Panc1 (cell line): ENCODE measurements around the gene ADORA1. TPM values are rescaled to one million over a fixed set of nuclear protein-coding genes. Genes with fewer than 3 reads are reported as not detected.

Experiments used
- ATAC-seq: fragments of 200-7000 bp; cut with Tn5 transposase; 2 replicates; pipeline ENCODE4 v1.9.1; 2020; ENCODE audit warnings: mild to moderate bottlenecking, moderate library complexity
- BruUV-seq: library from RNA; stranded (reverse); fragments of 400-500 nt; replicated peaks from 2 replicates; lab custom pipeline; 2021; lab: Mats Ljungman, UMichigan
- CTCF ChIA-PET: fragments of 300-600 bp; sonication (Branson Sonifier 250); formaldehyde crosslinking; loops from one replicate; lab custom pipeline; 2022; ENCODE audit warnings: antibody characterized with exemption; lab: Charles Lee
- POLR2A ChIA-PET: fragments of 300-600 bp; sonication (Branson Sonifier 250); formaldehyde crosslinking; loops from one replicate; lab custom pipeline; 2022; ENCODE audit warnings: antibody characterized with exemption; lab: Charles Lee
- DNase-seq: peaks from one replicate; pipeline ENCODE4 v3.0.0-alpha.2; 2010; ENCODE audit warnings: low read depth, low spot score
- H3K27ac ChIP-seq: 2 replicates; pipeline ENCODE4 v1.5.1; 2011; ENCODE audit warnings: mild to moderate bottlenecking, low read length, inconsistent platforms
- H3K27me3 ChIP-seq: fragments of 200-500 bp; sonication (Bioruptor generic); 2 replicates; pipeline ENCODE4 v1.6.0; 2014; ENCODE audit warnings: low read length, inconsistent platforms; ENCODE audit not compliant: control insufficient read depth, insufficient read depth
- H3K36me3 ChIP-seq: fragments of 200-500 bp; sonication (Bioruptor generic); 2 replicates; pipeline ENCODE4 v1.5.1; 2014; ENCODE audit warnings: inconsistent platforms, mild to moderate bottlenecking, low read length, moderate library complexity; ENCODE audit not compliant: control insufficient read depth, insufficient read depth
- H3K4me1 ChIP-seq: 2 replicates; pipeline ENCODE4 v1.5.1; 2011; ENCODE audit warnings: inconsistent platforms, mild to moderate bottlenecking, low read length, moderate library complexity; ENCODE audit not compliant: control insufficient read depth, insufficient read depth
- H3K4me3 ChIP-seq, 2 experiments: 2 replicates each; pipeline ENCODE4 v1.5.1; 2011 to 2012; ENCODE audit warnings: low read depth in 2 of 2, low read length in 2 of 2, mild to moderate bottlenecking in 2 of 2, inconsistent platforms in 1 of 2, moderate library complexity in 1 of 2
- H3K9me3 ChIP-seq: fragments of 200-500 bp; sonication (Bioruptor generic); 2 replicates; pipeline ENCODE4 v1.5.1; 2014; ENCODE audit warnings: low read depth, mild to moderate bottlenecking, inconsistent platforms, low read length, moderate library complexity; ENCODE audit not compliant: control insufficient read depth, insufficient read depth
- POLR2AphosphoS5 ChIP-seq: IDR thresholded peaks from 2 replicates; pipeline ENCODE4 v1.6.1; 2012; ENCODE audit warnings: mild to moderate bottlenecking, low read depth, low read length, moderate library complexity
- SIN3A ChIP-seq: IDR thresholded peaks from 2 replicates; pipeline ENCODE4 v1.6.1; 2012; ENCODE audit warnings: low read depth, mild to moderate bottlenecking, low read length, moderate library complexity, borderline replicate concordance; ENCODE audit not compliant: insufficient read depth
- TCF7L2 ChIP-seq: IDR thresholded peaks from 2 replicates; pipeline ENCODE4 v1.6.1; 2011; ENCODE audit warnings: mild to moderate bottlenecking, low read depth, low read length, inconsistent platforms
- in situ Hi-C: cut with HindIII; loops from 2 replicates; pipeline ENCODE4 v1.10.0; 2016; ENCODE audit warnings: low sequenced_read_pairs, low pct_unique_long_range_greater_than_20kb
- intact Hi-C: fragments of 100-400 bp; cut with micrococcal nuclease; formaldehyde crosslinking; loops from one replicate; pipeline ENCODE4 v1.10.0; 2022; ENCODE audit not compliant: unreplicated experiment
- total RNA-seq: library from RNA; stranded (reverse); gene quantifications from one replicate; pipeline ENCODE4 v1.2.1, GENCODE V29; 2021; ENCODE audit not compliant: unreplicated experiment
- TF ChIP-seq, protein P1 (sequence below), 2 experiments: IDR thresholded peaks; 2 replicates each; pipeline ENCODE4 v1.6.1; 2011 to 2012; ENCODE audit warnings: low read depth in 2 of 2, control low read depth in 1 of 2, low read length in 1 of 2, mild to moderate bottlenecking in 1 of 2, moderate library complexity in 1 of 2; ENCODE audit not compliant: insufficient read depth in 1 of 2
- TF ChIP-seq, protein P2 (sequence below): fragments of 450-650 bp; IDR thresholded peaks from 2 replicates; pipeline ENCODE4 v1.5.1; 2017; ENCODE audit warnings: mild to moderate bottlenecking

ADORA1 gene
- total RNA-seq, 1 experiment from 2014 or later, result 8.5 TPM

DNA sequence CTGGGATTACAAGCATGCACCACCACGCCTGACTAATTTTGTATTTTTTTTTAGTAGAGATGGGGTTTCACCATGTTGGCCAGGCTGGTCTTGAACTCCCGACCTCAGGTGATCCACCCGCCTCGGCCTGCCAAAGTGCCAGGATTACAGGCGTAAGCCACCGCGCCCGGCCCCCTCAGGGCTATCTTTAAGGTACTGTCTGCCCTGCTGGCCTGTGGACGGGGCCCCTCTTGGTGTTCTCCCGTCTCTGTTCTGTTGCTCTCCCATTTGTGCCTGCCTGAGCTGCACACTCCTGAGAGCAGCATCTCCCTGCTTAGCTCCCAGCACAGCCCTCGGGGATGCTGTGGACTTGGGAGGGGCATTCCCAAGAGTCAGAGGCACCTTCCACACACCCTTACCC, 34.2 kb downstream of the ADORA1 start:
- no peaks in the 10 kb centered on the region for H3K27me3 ChIP-seq
- no peaks in the 10 kb centered on the region for H3K9me3 ChIP-seq
- no TSS peak for BruUV-seq
- intact Hi-C loops (no loop called here), in situ Hi-C loops (no loop called here)
- H3K4me3 ChIP-seq, result no peak overlapping the region
- TF ChIP-seq, protein P1, sequence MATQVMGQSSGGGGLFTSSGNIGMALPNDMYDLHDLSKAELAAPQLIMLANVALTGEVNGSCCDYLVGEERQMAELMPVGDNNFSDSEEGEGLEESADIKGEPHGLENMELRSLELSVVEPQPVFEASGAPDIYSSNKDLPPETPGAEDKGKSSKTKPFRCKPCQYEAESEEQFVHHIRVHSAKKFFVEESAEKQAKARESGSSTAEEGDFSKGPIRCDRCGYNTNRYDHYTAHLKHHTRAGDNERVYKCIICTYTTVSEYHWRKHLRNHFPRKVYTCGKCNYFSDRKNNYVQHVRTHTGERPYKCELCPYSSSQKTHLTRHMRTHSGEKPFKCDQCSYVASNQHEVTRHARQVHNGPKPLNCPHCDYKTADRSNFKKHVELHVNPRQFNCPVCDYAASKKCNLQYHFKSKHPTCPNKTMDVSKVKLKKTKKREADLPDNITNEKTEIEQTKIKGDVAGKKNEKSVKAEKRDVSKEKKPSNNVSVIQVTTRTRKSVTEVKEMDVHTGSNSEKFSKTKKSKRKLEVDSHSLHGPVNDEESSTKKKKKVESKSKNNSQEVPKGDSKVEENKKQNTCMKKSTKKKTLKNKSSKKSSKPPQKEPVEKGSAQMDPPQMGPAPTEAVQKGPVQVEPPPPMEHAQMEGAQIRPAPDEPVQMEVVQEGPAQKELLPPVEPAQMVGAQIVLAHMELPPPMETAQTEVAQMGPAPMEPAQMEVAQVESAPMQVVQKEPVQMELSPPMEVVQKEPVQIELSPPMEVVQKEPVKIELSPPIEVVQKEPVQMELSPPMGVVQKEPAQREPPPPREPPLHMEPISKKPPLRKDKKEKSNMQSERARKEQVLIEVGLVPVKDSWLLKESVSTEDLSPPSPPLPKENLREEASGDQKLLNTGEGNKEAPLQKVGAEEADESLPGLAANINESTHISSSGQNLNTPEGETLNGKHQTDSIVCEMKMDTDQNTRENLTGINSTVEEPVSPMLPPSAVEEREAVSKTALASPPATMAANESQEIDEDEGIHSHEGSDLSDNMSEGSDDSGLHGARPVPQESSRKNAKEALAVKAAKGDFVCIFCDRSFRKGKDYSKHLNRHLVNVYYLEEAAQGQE (IDR thresholded peaks at IDR 0.05; ENCODE audit: insufficient read depth in 1 of 2, low read depth in 2 of 2, low read length in 1 of 2), result no peak
- TF ChIP-seq TCF7L2, result no peak
- TF ChIP-seq, protein P2, sequence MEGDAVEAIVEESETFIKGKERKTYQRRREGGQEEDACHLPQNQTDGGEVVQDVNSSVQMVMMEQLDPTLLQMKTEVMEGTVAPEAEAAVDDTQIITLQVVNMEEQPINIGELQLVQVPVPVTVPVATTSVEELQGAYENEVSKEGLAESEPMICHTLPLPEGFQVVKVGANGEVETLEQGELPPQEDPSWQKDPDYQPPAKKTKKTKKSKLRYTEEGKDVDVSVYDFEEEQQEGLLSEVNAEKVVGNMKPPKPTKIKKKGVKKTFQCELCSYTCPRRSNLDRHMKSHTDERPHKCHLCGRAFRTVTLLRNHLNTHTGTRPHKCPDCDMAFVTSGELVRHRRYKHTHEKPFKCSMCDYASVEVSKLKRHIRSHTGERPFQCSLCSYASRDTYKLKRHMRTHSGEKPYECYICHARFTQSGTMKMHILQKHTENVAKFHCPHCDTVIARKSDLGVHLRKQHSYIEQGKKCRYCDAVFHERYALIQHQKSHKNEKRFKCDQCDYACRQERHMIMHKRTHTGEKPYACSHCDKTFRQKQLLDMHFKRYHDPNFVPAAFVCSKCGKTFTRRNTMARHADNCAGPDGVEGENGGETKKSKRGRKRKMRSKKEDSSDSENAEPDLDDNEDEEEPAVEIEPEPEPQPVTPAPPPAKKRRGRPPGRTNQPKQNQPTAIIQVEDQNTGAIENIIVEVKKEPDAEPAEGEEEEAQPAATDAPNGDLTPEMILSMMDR, result no peak
- TF ChIP-seq SIN3A, result no peak
- no peak for TF ChIP-seq POLR2AphosphoS5
- ATAC-seq (no peak), DNase-seq (no peak)
- no peaks in the 10 kb centered on the region for H3K4me1 ChIP-seq
- H3K36me3 ChIP-seq, result no peaks in the 10 kb centered on the region
- H3K27ac ChIP-seq, result no peak overlapping the region
- POLR2A ChIA-PET, result interaction anchor here (0.6 kb wide), 1 partner anchor 93 kb away, joined by 4 read pairs; no protein-coding TSS in a partner anchor
- CTCF ChIA-PET, result interaction anchor here (0.5 kb wide), 1 partner anchor 169 kb away, joined by 3 read pairs; no protein-coding TSS in a partner anchor

DNA sequence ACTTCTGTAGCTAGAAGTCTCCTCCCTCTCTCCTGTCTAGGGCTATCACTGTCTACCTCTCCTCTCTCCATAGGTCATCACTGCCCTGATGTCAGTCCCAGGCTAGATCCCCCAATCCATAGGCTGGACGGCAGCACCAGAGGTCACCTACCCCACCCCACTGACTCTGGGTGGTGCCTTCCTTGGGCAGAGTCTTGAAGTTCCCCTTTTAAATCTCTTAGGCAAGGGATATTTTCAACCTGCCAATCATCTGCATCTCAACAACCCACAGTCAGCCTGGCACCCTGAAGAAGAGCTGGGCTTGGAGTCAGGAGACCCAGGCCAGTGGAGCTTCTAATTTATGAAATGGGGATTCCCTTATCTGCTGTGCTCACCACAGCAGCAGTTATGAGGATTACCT, 34.9 kb downstream of the ADORA1 start:
- H3K36me3 ChIP-seq, result no peaks in the 10 kb centered on the region
- TF ChIP-seq SIN3A, result no peak
- no peak for TF ChIP-seq POLR2AphosphoS5
- no peak for TF ChIP-seq TCF7L2
- TF ChIP-seq, protein P1 (IDR thresholded peaks at IDR 0.05; ENCODE audit: insufficient read depth in 1 of 2, low read depth in 2 of 2, low read length in 1 of 2), result no peak
- TF ChIP-seq, protein P2, result no peak
- H3K4me3 ChIP-seq, result no peak overlapping the region
- no peaks in the 10 kb centered on the region for H3K27me3 ChIP-seq
- no peaks in the 10 kb centered on the region for H3K9me3 ChIP-seq
- intact Hi-C loops, result no loop called here
- no peak overlapping the region for H3K27ac ChIP-seq
- DNase-seq (no peak), ATAC-seq (no peak)
- BruUV-seq, result no TSS peak
- in situ Hi-C loops, result no loop called here
- POLR2A ChIA-PET, result interaction anchor here (0.6 kb wide), 1 partner anchor 93 kb away, joined by 4 read pairs; no protein-coding TSS in a partner anchor
- no peaks in the 10 kb centered on the region for H3K4me1 ChIP-seq
- CTCF ChIA-PET, result no interaction called here
